Measurements from ENCODE around the gene CCL23.
"Not testable (repeated sequence)": the region's sequence is repeated elsewhere in the genome, so short reads cannot be mapped to it uniquely, and the experiment has no call there.

DNA sequence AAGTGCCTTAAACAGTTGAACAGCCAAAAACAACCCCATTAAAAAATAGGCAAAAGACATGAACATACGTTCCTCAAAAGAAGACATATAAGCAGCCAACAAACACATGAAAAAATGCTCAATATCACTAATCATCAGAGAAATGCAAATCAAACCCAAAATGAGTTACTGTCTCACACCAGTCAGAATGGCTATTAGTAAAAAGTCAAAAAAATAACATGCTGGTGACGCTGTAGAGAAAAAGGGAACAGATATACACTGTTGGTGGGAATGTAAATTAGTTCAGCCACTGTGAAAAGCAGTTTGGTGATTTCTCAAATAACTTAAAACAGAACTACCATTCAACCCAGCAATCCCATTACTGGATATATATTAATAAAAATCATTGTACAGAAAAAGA is 22.4 kb downstream of the CCL23 start:
- TF ChIP-seq, protein P1, sequence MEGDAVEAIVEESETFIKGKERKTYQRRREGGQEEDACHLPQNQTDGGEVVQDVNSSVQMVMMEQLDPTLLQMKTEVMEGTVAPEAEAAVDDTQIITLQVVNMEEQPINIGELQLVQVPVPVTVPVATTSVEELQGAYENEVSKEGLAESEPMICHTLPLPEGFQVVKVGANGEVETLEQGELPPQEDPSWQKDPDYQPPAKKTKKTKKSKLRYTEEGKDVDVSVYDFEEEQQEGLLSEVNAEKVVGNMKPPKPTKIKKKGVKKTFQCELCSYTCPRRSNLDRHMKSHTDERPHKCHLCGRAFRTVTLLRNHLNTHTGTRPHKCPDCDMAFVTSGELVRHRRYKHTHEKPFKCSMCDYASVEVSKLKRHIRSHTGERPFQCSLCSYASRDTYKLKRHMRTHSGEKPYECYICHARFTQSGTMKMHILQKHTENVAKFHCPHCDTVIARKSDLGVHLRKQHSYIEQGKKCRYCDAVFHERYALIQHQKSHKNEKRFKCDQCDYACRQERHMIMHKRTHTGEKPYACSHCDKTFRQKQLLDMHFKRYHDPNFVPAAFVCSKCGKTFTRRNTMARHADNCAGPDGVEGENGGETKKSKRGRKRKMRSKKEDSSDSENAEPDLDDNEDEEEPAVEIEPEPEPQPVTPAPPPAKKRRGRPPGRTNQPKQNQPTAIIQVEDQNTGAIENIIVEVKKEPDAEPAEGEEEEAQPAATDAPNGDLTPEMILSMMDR (IDR thresholded peaks at IDR 0.05), result not testable (repeated sequence)
- not testable (repeated sequence) for TF ChIP-seq EP300, POLR2AphosphoS5, POLR2A (IDR thresholded peaks at IDR 0.05)

Measured in stomach (tissue), 4 donors.